HS-27A (cell line): ENCODE data around the gene TTF2.

Experiments used
- DNase-seq: peaks from one replicate; pipeline ENCODE4 v3.0.0-alpha.2; 2012; ENCODE audit warnings: low read depth, missing footprints

TTF2 gene

DNA sequence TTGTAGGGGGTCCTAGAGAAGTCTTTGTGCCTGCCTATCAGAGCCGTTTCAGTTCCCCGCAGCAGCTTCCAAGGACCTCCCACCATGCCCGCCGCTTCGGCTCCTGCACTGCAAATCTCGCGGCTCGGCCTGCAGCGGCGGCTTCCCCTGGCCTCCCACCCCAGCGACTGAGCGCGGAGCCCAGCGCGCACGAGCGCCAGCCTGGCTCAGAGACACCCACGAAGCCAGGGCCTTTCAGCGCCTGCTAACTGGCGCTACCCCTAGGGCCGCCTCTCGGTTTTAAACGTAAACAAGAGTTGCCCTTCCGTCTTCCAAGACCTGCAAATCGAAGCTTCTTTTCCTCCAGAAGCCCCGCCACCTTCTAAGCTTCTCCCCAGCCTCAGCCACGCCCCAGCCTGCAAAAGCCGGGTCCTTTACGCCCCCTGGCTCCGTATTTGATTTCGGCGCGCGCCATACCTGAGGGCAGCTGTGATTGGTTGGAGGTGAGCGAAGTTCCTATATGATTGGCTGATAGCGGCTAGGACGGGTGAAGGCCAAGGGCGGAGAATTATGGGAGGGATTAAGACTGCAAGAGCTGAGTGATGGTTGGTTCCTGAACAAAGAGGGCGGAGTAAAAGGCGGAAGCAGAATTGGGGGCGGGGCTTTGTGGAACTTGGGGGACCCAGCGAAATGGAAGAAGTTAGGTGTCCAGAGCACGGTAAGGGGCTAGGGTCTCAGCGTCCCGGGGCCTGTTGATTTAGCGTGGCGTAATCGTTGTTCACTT, at the start of gene TTF2:
TSS of gene TTF2 (plus strand) at position 649 of the 763 bp plus-strand sequence. CDS start at position 670, 21 bp downstream.
- DNase-seq, result peak; percentile 98

DNA sequence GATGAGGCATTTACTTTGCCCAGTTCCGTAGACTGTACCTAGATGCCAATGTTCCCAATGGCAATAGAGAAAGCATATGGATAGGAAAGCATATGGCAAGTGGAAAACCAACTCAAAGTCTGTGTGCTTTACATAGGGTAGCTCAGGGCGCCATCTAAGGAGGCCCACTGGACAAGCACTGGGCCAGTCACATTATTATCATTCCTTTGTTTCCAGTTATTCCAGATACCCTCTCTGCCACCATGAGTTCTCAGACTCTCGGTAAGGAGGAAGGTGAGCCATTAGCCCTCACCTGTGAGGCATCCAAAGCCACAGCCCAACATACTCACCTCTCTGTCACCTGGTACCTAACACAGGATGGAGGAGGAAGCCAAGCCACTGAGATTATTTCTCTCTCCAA, 48.8 kb upstream of the TTF2 start:
- no peak for DNase-seq

DNA sequence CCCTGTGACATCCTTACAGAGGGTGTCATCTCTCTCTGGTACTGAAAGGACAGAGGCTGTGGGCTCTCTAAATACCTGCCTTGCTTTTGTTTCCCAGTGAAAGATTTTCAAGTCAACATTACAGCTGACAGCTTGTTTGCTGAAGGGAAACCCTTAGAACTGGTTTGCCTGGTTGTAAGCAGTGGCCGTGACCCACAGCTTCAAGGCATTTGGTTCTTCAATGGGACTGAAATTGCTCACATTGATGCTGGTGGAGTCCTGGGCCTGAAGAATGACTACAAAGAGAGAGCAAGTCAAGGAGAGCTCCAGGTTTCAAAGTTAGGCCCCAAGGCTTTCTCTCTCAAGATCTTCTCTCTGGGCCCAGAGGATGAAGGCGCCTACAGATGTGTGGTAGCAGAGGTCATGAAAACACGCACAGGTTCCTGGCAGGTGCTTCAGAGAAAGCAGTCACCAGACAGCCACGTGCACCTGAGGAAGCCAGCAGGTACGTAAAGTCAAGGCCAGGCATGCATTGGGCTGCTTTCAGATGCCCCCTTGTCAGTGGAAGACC, 46.7 kb upstream of the TTF2 start:
- no peak for DNase-seq

DNA sequence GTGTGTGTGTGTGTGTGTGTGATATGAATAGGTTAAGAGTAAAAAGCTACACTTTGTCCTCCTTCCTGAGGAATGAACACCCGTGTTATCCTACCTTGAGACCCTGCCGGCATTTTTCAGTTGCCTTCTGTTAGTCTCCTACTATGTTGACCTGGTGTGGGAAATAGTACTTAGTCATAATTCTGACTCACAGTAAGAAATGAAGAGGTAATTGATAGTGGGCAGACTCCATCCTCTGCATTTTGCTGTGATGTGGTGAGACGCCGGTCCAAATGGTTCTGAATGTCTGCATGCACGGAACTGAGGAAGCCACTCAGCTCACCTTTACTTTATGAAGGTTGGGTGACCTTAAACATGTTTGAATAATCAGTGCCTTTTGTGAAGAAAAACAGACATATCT, 45.9 kb upstream of the TTF2 start:
- DNase-seq, result no peak

DNA sequence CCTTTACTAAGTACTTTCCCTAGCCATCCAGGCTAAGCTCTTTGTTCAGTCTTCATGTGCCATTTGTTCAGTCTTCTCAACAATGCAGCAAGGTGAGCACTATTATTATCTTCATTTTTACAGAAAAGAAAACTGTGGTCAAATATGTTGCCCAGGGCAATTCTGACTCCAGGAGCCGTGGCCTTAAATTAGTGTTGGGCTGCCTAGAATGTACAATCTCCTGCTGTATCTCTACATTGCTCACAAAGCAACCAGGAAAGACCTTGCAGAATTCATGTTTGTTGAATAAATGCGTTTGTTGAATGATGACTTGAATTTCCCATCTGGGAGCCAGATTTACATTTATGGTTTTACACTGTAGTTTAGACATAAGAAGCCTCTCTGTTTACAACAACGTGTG, 44.4 kb upstream of the TTF2 start:
- no peak for DNase-seq

DNA sequence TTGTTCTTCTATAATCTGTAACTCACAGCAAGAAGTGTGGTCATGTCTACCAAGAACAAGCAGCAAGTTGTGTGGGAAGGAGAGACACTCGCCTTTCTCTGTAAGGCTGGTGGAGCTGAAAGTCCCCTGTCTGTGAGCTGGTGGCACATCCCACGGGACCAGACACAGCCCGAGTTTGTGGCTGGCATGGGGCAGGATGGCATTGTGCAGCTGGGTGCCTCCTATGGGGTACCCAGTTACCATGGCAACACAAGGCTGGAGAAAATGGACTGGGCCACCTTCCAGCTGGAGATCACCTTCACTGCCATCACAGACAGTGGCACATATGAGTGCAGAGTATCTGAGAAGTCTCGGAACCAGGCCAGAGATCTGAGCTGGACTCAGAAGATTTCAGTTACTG, 43.1 kb upstream of the TTF2 start:
- no peak for DNase-seq

DNA sequence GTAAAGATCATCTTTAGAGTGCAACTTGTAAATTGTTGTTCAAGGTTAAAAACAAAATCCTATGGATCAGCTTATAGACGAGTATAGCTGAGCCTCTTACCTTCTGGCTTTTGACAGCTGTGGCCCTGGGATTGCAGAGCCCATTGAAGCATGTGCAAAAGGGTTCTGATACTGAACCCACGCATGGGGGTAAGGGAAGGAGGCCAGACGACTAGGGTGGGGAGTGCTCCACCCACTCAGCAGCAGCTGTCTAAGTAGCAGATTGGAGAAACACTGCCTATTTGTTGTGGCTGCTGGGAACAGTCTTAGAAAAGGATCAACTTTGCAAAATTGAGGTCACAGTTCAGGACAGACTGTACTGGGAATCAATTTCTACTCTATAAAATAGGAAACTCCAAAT, 42.5 kb upstream of the TTF2 start:
- DNase-seq, result no peak

DNA sequence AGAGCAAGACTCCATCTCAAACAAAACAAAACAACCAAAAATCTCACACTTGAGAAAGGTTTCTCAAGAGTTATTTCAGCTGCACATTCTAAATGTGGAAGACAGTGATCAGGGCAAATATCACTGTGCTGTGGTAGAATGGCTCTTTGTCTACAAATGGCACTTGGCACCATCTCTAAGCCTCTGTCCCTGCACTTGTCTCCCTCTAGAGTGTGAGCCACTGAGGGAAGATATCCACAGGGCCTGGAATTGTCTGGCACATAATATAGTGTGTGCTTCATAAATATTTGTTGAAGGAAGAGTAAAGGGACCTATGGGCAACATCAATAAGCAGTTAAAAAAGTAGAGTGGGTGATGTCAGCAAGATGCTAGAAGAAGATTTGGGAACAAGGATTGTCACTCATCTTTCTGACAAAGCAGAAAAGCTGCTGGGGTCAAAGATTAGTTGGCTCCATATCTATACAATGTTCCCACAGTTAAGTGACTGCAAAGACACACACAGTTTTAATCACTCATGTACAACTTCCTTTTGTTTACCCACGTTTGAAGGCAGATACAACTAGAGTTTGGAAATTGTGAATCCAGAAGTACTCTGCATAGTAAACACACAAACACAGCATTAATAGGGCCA, 39.5 kb upstream of the TTF2 start:
- DNase-seq, result no peak

DNA sequence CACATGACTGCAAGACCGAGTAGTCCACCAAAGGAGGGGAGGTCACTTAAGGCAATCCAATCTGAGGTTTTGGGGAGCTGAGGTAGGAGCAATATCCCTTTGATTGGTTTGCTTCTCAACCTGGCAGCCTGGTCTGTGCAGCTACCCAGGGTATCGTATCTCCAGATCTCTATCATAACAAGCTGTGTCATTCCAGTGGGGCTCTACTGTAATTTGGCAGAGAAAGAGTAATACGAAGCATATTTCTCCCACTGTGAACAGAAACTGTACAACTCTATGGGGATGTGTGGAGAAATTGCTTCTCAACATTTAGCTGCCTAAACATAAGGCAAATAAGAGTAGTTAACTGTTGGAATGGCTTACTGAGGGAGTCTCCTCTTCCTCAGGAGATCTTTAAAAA, 38.0 kb upstream of the TTF2 start:
- no peak for DNase-seq

DNA sequence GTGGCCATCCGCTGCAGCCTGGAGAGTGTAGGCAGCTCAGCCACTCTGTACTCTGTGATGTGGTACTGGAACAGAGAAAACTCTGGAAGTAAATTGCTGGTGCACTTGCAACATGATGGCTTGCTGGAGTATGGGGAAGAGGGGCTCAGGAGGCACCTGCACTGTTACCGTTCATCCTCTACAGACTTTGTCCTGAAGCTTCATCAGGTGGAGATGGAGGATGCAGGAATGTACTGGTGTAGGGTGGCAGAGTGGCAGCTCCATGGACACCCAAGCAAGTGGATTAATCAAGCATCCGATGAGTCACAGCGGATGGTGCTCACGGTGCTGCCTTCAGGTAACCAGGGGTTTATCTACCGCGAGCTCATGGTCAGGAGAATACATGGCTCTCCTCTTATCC, 34.6 kb upstream of the TTF2 start:
- no peak for DNase-seq

DNA sequence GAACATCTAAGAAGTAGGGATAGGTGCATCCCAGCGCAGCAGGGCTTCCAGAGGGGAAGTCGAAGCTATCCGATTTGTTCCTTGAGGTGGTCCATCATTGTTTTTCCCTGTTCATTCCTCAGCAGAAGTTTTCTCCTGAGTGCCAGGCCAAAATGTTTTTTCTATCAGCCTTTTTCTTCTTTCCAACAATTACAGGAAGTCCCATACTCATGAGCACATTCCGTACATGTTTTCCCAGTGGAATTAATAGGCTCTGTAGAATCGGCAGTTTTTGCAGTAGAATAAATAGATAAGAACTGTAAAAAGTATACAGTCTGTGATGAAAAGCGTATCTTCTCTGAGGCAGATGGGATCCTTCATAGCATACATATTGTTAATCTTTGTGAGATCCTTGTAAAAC, 33.8 kb upstream of the TTF2 start:
- no peak for DNase-seq

DNA sequence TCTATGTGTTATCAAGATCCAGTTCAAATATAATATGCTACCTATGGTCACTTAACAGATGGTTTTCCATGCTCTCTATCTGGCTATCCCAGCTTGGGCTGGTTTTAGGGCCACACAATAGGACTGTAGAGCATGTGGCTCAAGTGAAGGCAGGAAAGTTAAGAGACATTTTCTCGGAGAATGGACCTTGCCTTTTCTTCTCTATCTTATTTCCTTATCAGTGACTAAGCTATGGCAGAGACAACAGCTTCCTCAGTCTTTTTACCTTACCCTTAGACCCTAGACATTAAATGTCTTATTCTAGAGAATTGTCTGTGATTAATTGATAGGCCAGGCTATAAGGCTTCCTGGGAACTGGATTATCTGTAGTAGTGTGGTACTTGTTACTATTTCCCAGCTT, 30.4 kb upstream of the TTF2 start:
- DNase-seq, result no peak

DNA sequence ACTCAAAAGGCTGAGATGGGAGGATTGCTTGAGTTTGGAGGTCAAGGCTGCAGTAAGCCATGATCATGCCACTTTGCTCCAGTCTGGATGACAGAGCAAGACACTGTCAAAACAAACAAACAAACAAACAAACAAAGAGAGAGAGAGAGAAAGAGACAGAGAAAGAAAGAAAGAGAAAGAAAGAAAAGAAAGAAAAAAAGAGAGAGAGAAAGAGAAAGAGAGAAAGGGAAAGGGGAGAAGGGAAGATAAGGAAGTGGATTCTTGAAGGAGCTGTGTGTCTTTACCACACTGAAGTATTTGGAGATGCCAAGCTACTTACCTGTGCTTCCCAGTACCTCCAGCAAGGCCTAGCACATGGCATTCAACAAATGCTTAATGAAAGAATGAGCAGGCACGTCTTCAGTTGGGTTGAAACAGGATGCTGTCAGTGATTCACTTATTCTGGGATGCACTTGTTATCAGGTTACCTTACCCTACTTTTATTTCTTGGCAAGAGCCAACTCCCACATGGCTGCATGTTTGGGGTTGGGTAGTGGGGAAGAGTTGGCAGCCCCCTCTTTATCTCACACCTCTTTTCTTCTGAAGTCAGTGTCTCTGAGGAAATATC, 29.8 kb upstream of the TTF2 start:
- DNase-seq, result no peak

DNA sequence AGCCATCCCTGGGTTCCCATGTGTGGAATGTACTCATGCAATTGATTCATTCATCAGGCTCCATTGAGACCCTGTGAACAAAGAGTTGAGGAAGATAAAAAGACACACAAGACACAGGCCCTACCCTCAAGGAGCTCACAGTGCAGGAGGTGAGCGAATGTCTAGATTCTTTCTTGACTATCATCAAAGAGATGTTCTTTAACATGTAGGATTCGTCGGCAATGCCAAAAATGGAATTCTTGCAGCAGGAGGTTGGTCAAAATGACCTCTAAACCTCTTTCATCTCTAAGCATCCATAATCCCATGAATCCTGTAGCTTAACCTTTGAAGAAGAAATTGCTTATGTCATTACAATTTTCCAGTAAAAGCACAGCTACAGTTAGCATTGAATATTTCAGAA, 27.9 kb upstream of the TTF2 start:
- DNase-seq, result no peak

DNA sequence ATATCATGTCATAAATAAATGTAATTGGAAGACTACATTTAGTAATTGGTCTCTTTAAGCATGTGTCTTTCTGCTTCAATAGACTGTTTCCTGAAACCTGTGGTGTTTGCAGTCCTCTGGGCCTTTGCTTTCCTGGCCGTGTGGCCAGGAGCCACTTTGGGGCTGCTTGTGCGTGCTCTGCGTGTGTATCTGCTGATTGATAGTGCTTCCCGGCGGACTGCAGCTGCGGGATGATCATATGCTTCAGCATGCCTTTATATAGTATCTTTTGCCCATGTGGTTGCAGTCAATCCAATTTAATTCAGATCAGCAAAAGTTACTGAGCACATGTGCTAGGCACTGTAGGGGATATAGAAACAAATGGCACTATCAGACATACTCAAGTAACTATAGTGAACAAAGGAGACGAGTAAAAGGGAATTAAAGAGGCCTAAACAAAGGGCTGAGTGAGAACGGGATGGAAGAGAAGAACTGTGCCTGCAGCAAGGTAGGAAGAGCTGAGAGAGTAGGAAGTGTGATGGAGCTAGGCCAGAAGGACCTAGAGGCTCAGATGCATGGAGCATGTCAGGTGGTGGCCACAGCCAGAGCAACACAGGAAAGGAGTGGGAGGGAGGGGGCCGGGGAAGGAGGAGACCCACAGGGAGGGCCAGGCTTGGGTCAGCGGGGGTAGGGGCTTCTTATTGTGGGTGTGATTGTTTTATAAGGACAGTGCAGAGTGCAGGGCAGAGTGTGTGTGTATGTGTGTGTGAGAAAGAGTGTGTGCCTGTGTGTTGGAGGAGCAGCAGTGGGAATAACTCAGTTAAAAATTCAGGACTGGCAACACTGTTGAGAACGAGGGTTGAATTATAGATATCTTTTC, 27.2 kb upstream of the TTF2 start:
- DNase-seq, result no peak

DNA sequence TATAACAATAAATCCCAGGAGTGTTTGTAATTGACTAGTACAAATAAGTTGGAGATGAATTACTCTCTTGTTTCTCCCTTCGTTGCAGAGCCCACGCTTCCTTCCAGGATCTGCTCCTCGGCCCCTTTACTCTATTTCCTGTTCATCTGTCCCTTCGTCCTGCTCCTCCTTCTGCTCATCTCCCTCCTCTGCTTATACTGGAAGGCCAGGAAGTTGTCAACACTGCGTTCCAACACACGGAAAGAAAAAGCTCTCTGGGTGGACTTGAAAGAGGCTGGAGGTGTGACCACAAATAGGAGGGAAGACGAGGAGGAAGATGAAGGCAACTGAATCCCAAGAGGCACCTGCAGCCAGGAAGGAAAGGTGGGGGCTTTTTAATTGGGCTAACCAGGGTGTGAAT, 26.4 kb upstream of the TTF2 start:
- no peak for DNase-seq

DNA sequence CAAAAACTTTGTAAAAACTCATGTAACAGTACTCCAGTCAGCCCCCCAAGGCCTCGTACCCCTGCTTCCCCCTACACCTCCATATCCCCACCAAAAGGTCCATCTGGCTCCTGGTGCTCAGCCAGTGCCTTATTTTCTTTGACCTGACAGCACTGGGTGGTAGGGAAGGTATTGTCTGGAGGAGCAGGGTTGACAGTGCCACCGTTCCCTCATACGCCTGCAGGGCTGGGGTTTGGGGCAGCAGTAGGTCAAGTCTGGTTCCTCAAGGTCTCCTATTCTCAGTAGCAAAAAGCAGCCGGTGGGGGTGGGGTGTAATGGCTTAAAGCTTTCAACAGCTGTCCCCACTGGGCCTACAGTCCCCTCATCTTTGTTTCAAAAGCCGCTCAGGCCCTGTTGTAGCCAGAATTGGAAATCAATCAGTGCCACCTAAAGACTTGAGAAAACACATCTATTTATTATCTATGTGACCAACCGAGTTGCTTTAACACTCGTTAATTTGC, 25.3 kb upstream of the TTF2 start:
- no peak for DNase-seq

DNA sequence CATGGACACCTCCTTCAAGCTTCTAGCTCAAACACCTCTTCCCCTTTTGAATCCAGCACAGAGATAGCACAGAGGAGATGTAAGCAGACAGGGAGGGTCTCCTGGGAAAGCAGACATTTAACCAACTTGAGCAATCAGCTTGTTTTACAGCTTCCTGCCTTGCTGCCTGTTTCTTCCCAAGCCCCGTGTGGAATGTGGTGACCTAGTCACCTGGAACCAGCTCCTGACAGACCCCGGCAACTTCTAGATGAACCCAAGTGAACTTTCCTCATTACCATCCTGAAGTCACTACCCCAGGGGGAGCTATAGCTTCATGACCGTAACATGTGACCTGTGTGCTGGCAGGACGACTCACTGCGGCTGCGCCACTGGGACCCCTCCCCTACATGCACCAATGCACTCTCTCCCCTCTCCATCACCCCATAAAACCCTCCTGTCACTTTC, 24.1 kb upstream of the TTF2 start:
- no peak for DNase-seq

DNA sequence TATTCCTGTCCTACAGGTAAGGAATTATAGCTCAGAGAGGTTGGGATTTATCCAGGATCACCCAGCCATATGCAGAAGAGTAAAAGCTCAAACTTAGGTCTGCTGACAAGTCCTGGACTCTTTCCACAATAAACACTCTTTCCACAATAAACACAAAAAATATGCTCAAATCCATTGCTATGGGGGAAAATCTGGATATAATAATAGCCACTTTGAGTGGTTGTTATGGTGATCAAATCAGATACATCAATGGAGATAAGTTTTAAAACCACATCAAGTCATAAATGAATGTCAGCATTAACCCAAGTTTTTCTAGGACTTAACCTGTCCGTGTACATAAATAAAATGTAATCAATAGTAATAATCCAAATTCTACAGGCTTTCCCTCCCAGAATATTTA, 22.3 kb upstream of the TTF2 start:
- DNase-seq, result no peak

DNA sequence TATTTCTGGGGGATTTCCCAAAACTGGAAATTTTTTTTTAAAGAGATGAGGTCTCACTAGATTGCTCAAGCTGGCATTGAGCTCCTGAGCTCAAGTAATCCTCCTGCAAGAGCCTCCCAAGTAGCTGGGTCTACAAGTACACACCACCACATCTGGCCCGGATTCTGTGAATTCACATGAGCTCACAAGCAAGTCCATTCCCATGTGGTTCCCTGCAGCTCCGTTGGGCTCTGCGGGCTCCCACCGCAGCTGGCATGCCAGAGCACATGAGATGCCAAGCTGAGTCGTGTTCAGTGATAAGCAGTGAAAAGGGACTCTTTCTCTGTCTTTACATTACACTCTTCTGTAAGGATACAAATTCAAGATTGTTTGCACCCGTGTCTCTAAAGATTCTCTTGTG, 21.9 kb upstream of the TTF2 start:
- DNase-seq, result no peak

DNA sequence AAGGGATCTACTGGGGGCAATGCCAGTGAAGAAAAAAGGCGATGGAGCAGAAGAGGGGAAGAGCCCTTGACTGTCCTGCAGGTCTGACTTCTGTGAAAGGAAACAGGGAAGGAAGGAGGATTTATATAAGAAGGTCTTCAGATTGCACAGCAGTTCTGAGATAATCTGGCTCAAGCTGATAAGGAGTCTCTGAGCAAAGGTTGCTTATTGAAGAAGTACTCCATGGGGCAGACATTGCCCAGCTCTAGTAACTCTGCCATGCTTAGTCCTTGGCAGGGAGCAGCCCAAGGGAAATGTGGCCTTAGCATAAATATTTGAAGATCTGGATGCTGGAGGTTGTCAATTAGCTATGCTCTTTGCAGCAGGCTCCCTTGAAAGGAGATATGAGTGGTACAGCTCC, 15.9 kb upstream of the TTF2 start:
- DNase-seq, result no peak

DNA sequence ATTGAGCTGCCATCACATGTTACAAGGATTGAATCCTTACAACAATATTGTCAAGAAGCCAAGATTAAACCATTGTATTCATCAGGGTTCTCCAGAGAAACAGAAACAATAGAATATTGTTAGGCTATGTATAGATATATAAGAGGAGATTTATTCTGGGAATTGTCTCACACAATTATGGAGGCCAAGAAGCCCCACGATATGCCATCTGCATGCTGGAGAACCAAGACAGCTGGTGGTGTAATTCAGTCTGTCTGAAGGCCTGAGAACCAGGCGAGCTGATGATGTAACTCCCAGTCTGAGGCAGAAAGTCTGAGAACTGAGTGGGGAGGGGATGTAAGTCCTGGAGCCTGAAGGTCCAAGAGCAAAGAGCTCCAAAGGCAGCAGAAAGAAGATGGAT, 14.5 kb upstream of the TTF2 start:
- DNase-seq, result no peak
